NCI-H226 (cell line): ENCODE measurements around the gene HTRA2.
A peak's percentile ranks its signal among the peaks of the same experiment; 100 is the strongest.
"Not testable (repeated sequence)": the region's sequence is repeated elsewhere in the genome, so short reads cannot be mapped to it uniquely, and the experiment has no call there.

Experiments used
- DNase-seq: peaks from one replicate; pipeline ENCODE4 v3.0.0-alpha.2; 2015

The HTRA2 gene

DNA sequence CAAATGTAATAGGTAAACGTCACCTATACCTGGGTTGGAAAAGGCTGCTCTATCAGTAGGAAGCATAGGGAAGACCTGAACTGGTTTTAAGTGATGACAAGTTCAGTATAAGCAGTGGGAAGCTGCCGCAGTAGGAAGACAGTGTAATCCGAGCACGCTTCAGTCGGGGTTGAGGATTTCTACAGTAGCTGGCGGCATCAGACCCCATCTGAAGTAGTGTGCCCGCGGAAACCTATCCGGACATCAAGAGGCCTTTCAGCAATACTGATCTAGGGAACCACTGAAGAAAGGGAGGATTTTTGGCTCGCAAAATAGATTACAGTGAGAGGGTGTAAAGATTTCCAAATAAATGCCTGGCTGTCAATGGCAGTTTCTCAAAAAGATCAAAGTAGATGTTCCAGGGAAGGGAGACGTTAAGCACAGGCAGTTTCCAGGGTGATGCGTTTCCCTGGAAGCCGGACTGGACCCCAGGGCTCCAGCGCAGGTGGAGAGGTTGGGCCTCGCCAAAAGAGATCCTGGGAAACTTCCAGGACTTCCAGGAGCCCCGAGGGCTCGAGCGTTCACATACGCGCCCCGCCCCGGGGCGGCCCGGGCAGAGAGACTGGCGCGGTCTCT lies 18.7 kb downstream of the HTRA2 start:
- DNase-seq, result no peak

DNA sequence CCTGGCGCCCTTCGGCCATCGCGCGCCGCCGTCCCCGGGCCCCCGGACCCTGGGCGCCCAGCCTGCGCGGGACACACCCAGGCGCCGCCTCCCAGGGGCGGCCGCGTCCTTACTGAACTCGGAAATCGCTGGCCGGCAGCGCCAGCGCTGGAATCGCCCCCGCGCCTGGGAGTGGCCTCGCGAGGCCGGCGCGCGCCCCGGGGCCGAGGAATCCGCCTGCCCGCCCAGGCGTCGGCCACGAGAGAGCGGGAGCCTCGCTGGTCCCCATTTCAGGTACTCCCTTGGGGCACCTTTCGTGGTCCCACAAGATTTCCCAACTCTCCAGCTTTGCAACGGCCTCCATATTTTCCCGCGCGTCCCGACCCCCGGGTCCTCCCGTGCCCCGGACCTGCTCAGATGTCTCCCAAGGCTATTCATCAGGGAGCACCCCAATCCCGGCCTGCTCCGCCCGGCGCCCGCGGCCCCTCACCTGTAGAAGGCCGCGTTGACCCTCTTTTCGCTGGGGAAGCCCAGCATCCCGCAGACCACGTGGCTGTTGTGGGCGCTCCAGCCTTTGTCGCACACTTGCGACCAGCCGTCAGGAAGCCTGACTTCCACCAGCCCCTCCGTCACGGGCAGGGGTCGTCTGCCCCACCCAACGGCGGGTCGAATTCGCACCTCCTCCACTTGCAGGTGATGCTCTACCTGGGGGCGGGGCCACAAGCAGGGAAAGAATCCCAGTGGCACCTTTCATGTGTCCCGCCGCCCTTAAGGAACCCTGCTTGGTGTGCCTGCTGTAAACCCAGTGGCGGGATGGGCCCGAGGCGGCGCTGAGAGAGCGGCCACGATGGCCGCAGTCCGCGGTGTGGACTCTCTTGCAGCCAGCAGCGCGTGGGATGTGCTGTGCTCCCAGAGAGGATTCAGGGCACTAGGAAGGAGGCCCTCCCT lies 19.4 kb downstream of the HTRA2 start:
- DNase-seq, result peak; percentile 76

DNA sequence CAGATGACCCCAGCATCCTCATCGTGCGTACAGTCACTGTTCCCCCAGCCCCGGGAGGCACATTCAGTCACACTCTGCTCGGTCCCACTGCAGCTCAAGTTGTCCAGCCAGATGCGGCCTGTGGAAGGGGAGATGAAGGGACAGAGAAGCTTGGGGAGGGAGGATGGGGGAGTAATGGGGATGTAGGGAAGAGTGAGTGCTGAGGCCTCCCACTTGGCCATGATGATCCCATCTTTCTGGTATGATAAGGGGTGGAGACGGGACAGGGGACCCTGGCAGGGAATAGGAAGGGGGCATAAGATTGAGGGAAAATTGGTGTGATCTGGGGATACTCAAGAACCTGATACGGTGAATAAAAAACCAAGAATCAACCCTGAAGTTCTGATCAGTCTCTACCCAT lies 20.5 kb downstream of the HTRA2 start:
- no peak for DNase-seq

GRCh38 chr2:74551530-74551929 lies 21.8 kb downstream of the HTRA2 start:
- DNase-seq, result no peak

DNA sequence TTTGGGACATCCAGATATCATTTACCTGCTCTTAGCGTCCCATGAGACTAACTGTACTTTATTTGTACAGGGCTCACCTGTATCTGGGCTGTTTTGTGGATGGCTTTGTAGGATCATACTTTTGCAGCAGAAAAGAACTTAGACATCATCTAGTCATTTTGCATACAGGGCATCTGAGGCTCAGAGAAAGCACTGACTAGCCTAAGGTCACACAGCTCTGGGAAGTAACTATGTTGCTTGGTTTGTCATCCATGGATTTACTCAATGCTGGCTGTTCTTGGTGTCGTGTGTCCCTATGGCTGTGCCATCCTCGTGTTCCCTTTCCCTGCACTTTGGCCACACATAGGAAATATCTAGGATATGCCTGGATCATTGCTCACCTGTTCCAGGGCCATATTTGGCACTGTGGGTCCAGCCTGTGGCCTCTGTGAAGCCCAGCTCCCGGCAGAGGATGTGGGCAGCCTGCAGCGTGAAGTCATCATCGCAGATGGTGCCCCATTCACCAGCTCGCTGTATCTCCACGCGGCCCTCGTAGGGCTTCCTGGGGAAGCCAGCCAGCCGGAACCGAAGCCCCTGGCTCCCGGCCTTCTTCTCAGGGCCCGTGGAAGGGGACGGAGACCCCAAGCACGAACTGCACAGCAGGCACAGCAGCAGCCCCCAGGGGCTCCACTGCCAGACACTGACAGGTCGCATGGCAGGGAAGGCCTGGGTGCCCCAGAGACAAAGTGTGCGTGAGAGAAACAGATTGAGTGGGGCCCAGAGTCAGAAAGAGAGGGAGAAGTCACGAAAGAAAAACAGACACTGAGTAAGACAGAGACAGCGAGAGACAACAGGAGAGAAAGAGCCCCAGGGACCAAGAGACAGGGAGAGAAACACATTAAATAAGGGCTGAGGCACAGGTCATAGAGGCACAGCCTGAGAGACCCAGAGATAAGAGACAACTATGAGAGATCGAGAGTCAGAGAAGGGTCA lies 22.5 kb downstream of the HTRA2 start:
- no peak for DNase-seq

DNA sequence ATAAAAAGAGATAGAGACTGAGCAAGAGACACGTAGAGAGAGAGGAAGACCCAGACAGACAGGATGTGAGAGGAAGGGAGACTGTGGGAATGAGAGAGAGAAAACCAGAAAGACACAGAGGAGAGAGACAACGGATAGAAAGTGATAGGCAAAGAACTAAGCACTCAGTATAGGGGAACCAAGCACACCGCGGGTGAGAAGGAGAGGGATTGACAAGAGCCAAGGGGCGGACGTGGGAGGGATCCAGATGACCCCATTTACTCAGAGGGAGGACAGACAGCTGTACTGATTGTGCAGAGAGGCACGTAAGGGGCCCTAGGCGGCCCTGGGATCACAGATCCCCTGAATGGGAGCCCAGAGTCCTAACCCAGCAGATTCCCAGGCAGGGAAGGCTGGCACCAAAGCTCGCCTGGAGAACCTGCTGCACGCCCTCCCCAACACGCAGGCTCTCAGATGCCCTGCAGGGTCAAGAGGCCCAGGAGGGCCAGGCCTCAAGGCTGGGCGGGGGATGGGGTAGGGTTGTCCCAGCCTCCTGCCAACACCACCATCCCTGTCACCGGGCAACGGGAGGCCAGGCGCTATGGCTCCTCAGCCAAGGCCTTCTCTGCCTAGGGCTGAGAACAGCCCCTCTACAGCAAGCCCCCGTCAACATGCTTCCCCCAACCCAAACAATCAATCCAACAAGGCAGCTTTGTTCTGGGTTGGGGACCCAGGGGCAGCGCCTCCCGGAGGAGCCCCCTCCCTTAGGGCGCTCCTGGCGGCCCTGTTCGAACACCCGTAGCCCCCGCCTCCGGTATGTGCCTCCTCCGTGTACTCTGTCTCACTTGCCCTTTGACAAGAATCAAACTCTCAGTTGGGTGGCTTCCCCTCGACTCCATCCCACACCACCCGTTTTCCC lies 23.4 kb downstream of the HTRA2 start:
- no peak for DNase-seq

- DNase-seq, result peak; percentile 87
Measured at GRCh38 chr2:74553892-74554819, 24.4 kb downstream of the HTRA2 start, which contains the start of the genes DOK1 and LOXL3. Gene DOK1 (plus strand): TSS chr2:74554720. CDS start chr2:74554755, 35 bp downstream. Gene LOXL3 (minus strand): TSS chr2:74553942. CDS start chr2:74552634, 1,308 bp downstream.

GRCh38 chr2:74554820-74555531 lies 25.2 kb downstream of the HTRA2 start:
- no peak for DNase-seq

DNA sequence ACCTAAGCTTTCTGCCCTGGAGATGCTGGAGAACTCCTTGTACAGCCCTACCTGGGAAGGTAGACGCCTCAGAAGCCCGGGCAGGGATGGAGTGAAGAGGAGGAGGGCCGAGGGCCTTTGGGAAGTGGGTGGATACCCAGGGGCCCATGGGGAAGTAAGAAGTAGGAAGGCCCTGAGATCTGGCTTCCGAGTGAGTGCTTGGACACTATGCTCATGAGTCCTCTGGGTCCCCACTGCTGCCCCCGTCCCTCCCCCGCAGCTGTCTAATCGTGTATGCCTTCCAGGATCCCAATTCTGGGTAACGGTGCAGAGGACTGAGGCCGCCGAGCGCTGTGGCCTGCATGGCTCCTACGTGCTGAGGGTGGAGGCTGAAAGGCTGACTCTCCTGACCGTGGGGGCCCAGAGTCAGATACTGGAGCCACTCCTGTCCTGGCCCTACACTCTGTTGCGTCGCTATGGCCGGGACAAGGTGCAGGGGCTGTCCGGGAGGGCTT lies 25.9 kb downstream of the HTRA2 start:
- DNase-seq, result no peak

- no peak for DNase-seq
Measured at GRCh38 chr2:74556159-74556558, 26.4 kb downstream of the HTRA2 start.

DNA sequence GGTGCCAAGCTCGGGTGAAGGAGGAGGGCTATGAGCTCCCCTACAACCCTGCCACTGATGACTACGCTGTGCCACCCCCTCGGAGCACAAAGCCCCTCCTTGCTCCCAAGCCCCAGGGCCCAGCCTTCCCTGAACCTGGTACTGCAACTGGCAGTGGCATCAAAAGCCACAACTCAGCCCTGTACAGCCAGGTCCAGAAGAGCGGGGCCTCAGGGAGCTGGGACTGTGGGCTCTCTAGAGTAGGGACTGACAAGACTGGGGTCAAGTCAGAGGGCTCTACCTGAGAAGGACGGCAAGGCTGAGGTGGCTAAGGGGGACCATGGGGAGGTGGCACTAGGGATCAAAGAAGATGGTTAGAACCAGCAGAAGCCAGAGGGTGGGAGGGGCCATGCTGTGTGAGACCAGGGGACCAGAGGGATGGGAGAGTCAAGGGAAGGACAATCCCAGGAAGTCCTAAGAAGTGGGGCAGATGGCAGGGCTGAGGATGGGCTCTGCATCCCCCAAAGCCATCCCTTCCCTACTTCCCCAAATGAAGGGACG lies 27.2 kb downstream of the HTRA2 start:
- DNase-seq, result no peak

DNA sequence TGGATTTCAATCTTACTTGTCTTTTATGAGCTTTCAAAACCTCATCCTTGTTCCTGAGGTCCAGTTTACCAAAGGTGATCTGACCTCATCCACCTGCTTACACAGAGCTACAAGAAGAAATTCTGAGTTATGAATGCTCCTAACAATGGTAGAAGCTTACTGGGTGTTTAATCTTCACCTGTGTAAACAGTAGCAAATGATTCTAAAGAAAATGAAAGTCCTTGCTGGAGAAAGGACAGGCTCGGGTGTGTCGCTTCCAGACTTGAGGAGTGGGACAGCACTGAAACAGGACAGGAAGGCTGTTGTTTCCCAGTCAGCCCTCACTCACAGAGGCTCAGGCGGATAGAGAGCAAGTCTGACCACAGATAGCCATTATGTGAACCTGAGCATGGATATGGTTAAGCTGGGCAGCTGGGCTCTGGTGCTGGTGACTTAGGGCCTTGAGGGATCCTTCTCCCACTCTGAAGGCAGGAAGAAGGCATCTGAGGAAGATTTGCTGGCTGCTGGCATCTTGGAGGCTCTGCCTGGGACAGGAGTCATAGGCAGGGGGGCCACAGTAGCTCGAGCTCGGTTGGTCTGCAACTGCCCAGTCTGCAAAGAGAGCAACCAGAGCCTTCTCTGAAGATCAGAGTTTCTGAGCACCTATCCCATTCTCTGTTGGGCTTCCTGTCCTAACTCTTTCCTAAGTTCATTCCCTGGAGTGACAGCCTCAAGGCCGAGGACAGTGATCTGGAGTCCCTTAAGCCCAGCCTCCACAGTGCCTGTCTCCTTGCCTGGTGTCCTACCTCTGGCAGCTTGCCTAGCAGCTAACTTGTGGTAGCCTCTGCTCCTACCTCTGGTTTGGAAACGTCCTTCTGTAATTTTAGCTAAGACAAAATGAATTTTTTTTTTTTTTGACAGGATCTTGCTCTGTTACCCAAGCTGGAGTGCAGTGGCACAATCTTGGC lies 28.8 kb downstream of the HTRA2 start:
- no peak for DNase-seq

DNA sequence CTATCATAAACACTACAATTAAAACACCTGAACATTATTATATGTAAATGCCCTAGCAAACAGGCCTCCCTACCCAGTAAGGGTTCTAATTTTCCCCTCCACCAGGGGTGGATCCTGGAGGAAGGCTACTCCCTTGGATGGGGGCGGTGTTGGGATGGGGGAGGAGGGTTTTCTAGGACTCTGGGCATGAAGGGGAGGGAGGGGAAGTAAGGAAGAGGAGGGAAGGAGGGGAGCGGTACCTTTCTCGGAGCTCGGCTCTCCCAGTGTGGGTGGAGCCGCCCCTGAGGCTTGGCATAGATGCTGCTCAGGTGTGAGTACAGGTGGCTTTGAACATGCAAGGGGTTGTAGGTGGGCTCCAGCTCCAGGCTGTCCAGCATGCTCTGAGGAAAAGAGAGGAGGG lies 30.2 kb downstream of the HTRA2 start:
- no peak for DNase-seq

- DNase-seq, result peak; percentile 87
Measured at GRCh38 chr2:74560591-74560990, 30.9 kb downstream of the HTRA2 start.

- DNase-seq, result not testable (repeated sequence)
Measured at GRCh38 chr2:74561022-74561421, 31.3 kb downstream of the HTRA2 start.

DNA sequence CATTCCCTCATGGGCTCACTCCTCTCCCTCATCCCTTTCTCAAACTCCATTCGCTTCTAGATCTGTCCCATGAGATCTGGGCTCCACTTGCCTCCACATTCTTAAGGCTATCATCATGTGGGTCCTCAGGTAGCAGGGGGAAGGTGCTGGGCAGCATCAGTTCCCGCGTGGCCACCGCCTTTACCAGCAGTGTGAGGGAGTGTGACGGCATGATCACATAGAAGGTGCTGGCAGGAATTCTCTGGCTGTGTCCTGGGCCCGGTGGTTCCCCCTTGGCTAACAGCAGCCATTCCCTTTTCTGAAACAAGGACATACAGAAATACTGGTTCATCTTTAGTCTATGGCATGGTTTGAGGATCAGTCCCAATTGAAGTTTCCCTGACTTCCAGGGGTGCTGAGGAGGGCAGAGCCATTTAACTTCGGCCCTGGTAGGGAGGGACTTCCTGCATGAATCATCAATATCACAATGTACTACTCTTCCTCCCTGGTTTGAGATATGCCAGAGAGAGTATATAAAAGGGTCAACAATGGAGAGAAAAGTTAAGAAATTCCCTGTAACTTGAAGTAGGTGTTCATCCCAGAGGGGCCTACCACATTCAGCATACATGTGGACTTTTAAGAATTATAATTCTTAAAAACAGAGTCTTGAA lies 32.5 kb downstream of the HTRA2 start:
- no peak for DNase-seq

- peak; percentile 100 for DNase-seq
Measured at GRCh38 chr2:74564222-74564621, 34.5 kb downstream of the HTRA2 start.
